Forelimb muscle (tissue), 1 donor: ENCODE results near the gene TBXAS1. TPM values are rescaled to one million over a fixed set of nuclear protein-coding genes. Genes with fewer than 3 reads are reported as not detected.

Experiments used
- DNase-seq: peaks from one replicate; pipeline ENCODE4 v3.0.0-alpha.2; 2013; ENCODE audit warnings: low read depth
- polyA plus RNA-seq: library from polyadenylated mRNA; unstranded; fragments of 120-200 nt; gene quantifications from one replicate; pipeline ENCODE4 v1.2.1, GENCODE V29; 2013; ENCODE audit not compliant: insufficient read length

Gene TBXAS1
- polyA plus RNA-seq, 1 donor, result 2.8 TPM

- DNase-seq, result no peak
Observed at GRCh38 chr7:140045697-140046096, 216.6 kb downstream of the TBXAS1 start.

GRCh38 chr7:140047197-140047596, 218.1 kb downstream of the TBXAS1 start:
- no peak for DNase-seq

- DNase-seq, result no peak
Observed at GRCh38 chr7:140048138-140048537, 219.1 kb downstream of the TBXAS1 start.

DNA sequence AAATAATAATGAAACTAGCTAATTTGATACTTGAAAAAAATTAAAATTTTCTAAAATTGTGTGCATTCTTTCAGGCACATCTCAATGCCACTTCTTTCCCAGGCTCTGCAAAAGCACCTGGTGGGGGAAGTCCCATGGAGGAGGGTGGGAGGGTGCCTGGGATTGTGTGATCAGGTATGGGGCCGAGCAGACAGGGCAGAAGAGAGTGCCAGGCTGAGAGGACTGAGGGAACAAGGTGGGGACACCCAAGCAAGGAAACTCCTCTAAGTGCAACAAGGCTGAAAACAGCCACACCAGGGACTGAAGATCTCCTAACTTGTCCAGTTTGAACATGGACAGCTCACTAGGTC, 219.9 kb downstream of the TBXAS1 start:
- DNase-seq, result no peak

DNA sequence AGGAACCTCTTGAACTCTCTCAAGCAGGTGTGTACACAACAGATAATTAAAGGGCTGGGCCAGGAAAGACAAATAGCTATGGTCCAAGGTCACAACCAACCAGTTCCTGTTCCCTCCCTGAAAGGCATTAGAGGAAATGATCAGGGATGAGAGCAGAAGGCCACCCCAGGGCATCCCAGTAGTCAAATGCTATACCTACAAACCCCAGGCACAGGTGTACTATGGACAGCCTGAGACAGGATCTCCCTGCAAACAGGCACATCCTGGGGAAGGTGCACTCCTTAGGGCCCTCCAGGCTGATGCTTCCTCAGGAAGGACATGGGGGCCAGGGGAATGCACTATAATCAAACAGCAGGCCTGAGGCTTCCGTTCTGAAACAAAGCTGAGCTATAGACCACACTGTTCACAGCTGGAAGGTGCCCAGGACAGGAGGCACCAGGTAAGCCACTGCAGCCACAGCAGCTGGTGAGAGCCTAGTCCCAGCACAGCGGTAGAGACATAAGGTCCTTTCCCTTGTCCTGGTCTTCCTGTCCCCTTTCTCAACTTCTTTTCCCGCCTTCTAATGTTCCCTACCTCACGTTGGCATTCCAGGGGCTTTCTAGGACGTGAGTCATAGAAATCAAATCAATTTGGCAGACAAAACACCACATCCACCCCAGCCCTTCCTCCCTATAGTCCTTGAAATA, 220.4 kb downstream of the TBXAS1 start:
- DNase-seq, result no peak

- DNase-seq, result no peak
Observed at GRCh38 chr7:140050100-140050499, 221.0 kb downstream of the TBXAS1 start.

DNA sequence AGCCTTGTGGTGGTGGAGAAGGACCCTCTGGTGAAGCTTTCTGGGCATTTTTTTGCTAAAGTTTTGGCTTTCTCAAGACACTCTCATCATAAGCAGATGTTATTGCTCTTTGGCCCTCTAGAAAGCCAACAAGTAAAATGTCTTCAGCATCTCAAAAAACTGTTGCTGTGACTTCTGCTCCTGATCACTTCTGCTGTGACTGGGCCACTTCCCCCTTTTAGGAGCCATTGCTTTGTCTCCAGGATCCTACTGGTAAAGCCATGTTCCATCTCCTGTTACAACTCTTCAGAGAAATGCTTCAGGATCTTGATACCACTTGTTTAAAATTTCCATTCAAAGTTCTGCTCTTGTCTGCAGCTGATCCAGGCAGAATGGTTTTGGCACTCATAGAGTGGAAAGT, 222.8 kb downstream of the TBXAS1 start:
- no peak for DNase-seq

DNA sequence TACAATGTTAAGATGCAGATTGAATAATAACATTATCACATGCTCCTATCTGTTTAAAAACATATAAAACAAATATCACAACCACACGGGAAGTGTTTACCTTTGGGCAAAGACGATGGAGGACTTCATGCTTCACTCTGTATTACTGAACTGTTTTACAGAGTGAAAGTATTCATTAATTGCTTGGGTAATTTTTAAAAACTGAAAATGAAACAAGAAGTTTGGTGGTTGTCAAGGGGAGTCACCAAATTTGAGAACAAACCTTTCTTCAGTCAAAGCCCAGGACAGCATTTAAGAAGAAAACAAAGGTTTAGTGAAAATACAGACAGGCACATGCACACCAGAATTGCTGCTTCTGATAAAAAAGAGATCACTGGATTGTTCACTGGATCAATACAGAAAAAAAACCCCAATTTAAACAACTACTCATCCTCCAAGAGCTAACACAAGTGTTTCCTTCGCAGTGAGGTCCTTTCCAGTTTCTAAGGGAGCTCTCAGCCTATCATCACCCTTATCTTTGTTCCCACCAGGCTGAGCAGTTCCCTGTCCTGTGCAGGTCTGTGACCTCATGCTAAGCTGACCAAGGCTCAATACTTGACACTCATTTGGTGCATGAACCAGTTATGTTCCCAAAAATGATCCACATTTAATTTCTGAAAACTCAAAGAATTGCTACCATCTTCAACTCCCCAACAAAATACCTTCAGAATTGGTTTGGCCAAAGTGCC, 224.9 kb downstream of the TBXAS1 start:
- DNase-seq, result no peak

DNA sequence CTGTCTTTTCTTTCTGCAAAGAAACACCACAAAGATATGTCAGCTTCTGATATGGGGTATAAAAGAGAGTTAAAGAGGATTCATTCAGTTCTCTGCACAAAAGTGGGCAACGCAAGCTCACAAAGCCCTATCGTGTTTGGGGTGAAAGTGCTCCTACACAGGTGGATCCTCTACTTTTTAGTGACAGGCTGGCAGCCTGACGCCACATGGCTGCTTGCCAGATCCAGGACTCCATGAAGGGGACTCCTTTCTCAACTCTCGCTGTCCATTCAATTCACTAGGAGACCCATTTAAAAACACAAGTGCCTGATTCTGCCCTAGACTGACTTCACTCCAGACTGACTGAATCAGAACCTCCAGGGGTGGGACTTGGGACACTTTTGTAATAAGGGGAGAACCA, 225.7 kb downstream of the TBXAS1 start:
- DNase-seq, result no peak

GRCh38 chr7:140055833-140056232, 226.8 kb downstream of the TBXAS1 start:
- DNase-seq, result no peak

GRCh38 chr7:140056431-140057142, 227.5 kb downstream of the TBXAS1 start:
- DNase-seq, result no peak

- DNase-seq, result no peak
Observed at GRCh38 chr7:140057143-140057535, 228.1 kb downstream of the TBXAS1 start.

DNA sequence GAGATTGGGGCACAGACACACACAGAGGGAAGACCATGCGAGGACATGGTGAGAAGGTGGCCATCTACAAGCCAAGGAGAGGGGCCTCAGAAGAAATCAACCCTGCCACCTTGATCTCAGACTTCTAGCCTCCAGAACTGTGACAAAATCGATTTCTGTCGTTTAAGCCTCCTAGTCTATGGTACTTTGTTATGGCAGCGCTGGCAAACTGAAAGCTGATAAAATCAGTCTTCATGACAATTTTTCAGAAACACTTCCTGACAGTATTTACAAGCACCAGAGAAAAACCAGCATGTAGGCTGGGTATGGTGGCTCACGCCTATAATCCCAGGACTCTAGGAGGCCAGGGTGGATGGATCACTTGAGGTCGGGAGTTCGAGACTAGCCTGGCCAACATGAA, 229.5 kb downstream of the TBXAS1 start:
- DNase-seq, result no peak

GRCh38 chr7:140059273-140060242, 230.5 kb downstream of the TBXAS1 start:
- no peak for DNase-seq

GRCh38 chr7:140060243-140060630, 231.2 kb downstream of the TBXAS1 start:
- DNase-seq, result no peak

DNA sequence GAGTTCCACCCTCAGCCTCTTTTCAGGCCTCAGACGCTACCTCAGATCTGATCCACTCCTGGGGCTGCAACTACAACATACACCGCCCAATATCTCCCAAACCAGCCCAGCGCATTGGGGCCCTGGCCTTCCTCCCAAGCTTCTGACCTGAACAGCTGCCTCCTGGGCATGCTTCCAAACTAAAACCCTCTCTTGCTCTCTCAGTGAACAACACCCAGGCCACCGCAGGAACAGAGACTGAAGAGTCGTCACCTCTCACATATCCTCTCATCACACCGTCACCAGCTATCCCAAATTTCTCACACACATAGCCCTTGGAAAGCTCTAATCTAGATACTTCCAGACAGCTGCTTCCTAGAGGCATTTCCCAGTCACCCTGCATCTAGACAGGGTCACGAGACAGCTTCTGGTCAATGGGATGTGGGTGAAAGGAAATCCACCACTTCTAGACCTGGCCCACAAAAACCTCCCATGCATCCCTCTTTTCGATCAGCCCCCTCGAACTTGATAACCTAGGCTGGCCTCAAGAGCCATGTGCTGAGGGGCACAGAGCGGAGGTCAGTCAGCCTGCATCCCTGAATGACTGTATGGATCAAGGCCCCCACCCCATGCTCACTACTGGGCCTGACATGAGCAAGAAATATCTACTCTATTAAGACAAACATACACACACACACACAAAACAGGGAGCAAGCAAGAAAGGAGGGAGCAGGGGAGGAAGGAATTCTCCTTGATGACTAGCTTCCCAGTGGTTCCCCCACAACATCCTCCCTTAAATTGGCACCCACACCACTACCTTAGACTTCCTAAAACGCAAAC, 231.9 kb downstream of the TBXAS1 start:
- DNase-seq, result peak; percentile 14

DNA sequence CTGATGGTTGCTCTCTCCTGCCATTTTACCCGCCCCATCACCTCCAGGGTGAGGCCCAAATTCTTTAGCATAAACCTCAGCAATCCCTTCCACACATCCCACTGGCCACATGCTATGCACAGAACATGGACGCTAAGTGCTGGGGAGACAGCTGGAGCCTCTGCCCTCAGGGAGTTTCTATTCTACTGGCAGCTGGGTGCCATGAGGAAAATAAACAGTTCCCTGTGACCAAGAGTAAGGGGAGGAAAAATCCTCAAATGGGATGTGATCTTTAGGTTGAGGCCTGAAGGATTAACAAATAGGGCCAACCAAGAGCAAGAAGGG, 232.5 kb downstream of the TBXAS1 start:
- DNase-seq, result no peak

GRCh38 chr7:140062118-140062527, 233.1 kb downstream of the TBXAS1 start:
- no peak for DNase-seq

DNA sequence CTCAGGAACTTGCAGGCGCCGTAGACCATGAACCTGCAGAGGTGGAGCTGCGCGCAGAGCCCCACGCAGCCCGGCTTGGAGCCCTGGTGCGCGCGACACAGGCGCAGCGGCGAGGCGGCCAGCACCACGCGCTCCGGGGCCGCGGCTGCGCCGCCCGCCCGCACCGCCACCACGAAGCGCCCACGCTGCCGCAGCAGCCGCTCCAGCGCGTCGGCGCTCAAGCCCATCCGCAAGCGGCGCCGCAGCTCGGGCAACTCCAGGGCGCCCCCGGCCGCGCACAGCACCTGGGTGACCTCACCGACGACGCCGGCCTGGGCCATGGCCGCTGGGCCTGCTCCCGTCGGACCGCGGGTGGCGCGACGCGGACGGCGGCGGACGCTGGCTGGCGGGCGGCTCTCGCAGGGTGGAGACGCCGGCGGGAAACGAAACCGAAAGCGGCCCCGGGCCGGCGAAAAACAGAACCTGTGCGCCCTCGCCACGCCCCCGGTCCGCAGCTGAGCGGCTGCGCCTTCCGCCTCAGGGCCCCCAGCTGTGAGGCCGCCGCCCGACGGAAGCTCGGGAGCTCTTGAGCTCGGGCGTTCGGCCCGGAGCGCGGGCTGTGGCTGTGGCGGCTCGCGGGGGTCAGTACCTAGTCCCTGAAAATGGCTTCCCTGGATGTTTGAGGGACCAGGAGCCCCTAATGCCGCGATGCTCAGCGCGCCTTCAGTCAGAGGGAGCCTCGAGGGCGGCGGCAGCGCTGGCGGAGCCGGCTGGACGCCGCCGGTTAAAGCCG, 233.7 kb downstream of the TBXAS1 start, which contains the start of gene PARP12:
PARP12 (minus strand) TSS at position 424 of the 772 bp plus-strand sequence; CDS start at position 320, 104 bp downstream.
- DNase-seq, result peak; percentile 53

- DNase-seq, result no peak
Observed at GRCh38 chr7:140067052-140067451, 238.0 kb downstream of the TBXAS1 start.
